GM19397 (cell line): Measurements from ENCODE around the gene CFAP300.

Experiments used
- ATAC-seq: cut with Tn5 transposase; IDR thresholded peaks from one replicate; pipeline ENCODE4 v1.9.1; 2021; ENCODE audit warnings: mild to moderate bottlenecking, moderate library complexity; ENCODE audit not compliant: unreplicated experiment

Gene CFAP300

DNA sequence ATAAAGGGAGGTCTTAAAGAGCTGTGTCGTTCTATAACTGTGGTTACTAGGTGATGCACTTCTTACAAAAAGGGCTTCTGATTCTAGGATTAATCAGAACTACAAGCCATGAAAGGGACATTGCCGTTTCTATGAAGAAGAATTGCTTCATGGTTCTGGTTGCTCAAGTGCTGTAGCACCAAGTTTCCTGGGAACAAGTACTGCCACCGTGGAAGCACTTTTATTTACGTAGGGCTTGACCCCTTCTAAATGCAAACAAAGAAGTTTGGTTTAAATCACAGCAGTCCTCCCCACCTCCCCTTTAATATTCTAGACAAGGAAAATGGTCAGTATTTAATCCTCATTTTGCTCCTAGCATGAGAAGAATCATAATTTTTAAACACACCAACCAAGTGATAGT is 72.8 kb downstream of the CFAP300 start:
- no peak for ATAC-seq

DNA sequence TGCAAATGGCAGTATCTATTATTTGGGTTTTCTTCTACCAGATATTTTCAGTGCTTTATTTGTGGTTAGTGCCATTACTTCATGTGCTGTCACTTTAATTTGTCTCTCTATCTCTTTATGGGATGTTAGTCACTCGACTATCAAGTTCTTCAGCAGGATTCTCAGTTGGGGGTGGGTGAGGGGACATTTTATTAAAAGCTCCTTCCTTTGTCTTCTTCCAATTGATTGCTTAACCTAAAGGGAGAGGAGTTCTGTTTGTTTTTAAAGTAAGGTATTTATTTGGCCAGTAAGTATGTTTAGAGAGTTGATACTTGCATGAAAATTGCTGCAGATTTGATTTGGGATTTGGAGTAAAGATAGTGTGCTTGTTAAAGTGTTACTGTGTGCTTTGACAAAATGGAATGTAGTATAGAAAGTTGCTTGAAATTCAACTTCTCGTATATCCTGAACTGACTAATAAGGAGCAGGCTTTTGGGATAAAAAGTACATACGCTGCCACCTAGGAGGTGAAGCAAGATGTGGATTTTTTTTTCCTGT is 73.3 kb downstream of the CFAP300 start:
- ATAC-seq, result no peak

DNA sequence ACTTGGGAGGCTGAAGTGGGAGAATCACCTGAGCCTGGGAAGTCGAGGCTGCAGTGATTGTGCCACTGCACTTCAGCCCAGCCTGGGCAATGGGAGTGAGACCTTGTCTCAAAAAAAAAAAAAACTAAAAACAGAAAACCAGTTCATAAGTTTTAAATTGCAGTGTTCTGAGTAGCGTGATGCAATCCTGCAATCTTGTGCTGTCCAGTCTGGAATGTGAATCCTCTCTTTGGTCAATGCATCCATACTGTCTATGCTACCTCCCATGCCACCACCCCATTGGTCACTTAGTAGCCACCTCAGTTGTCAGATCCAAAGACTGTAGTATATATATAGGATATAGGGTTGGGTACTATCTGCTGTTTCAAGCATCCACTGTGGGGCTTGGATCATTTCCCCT is 74.1 kb downstream of the CFAP300 start:
- ATAC-seq, result no peak
